Activated B cell treated with CpG ODN at 0.5 μM for 24 hours (primary cell): ENCODE measurements around the gene DMRTB1. TPM values are rescaled to one million over a fixed set of nuclear protein-coding genes. Genes with fewer than 3 reads are reported as not detected.

Source experiments
- ATAC-seq: fragments of 200-7000 bp; cut with Tn5 transposase; one replicate; pipeline ENCODE4 v1.10.0; 2021; ENCODE audit warnings: low read depth, mild to moderate bottlenecking, moderate library complexity
- CTCF ChIA-PET: fragments of 350-600 bp; sonication (Branson Sonifier 250); formaldehyde crosslinking; loops from one replicate; lab custom pipeline; 2021; ENCODE audit warnings: antibody characterized with exemption; lab: Charles Lee
- POLR2A ChIA-PET: fragments of 350-600 bp; sonication (Branson Sonifier 250); formaldehyde crosslinking; loops from one replicate; lab custom pipeline; 2021; ENCODE audit warnings: antibody characterized with exemption; lab: Charles Lee
- DNase-seq: peaks from one replicate; pipeline ENCODE4 v3.0.0; 2022
- H3K27ac Mint-ChIP-seq: one replicate; pipeline ENCODE4 v1.8.0; 2020; ENCODE audit warnings: mixed read lengths
- H3K27me3 Mint-ChIP-seq: one replicate; pipeline ENCODE4 v1.8.0; 2021; ENCODE audit warnings: mixed read lengths
- H3K36me3 Mint-ChIP-seq: one replicate; pipeline ENCODE4 v1.8.0; 2021; ENCODE audit warnings: low read depth, mixed read lengths
- H3K4me1 Mint-ChIP-seq: one replicate; pipeline ENCODE4 v1.8.0; 2021; ENCODE audit warnings: mixed read lengths
- H3K4me3 Mint-ChIP-seq: one replicate; pipeline ENCODE4 v1.8.0; 2020; ENCODE audit warnings: mild to moderate bottlenecking, mixed read lengths
- H3K9me3 Mint-ChIP-seq: one replicate; pipeline ENCODE4 v1.8.0; 2020; ENCODE audit warnings: mixed read lengths
- CTCF ChIP-seq: fragments of 200-600 bp; IDR thresholded peaks from one replicate; pipeline ENCODE4 v1.8.0; 2022; ENCODE audit warnings: antibody characterized with exemption, mild to moderate bottlenecking
- intact Hi-C: fragments of 100-400 bp; cut with micrococcal nuclease; formaldehyde crosslinking; loops from one replicate; pipeline ENCODE4 v1.15.1; 2024
- total RNA-seq: library from RNA; stranded (reverse); gene quantifications from 2 replicates; pipeline ENCODE4 v1.2.3, GENCODE V29; 2022

DMRTB1 gene
- total RNA-seq, 1 donor from 2014 or later = not detected

- ChIA-PET CTCF (no interaction called here), POLR2A (no interaction called here)
- ATAC-seq = no peak
- H3K27me3 Mint-ChIP-seq = peaks cover 12% of the 10 kb centered on the region
- TF ChIP-seq CTCF = no peak
- no peaks in the 10 kb centered on the region for H3K9me3 Mint-ChIP-seq
- H3K4me3 Mint-ChIP-seq = no peak overlapping the region
- H3K27ac Mint-ChIP-seq = no peak overlapping the region
- no peaks in the 10 kb centered on the region for H3K4me1 Mint-ChIP-seq
- intact Hi-C loops = no loop called here
- DNase-seq = no peak
- no peaks in the 10 kb centered on the region for H3K36me3 Mint-ChIP-seq
Observed at GRCh38 chr1:53502641-53503432, 43.6 kb downstream of the DMRTB1 start.

- POLR2A ChIA-PET = no interaction called here
- CTCF ChIA-PET = no interaction called here
- Mint-ChIP-seq H3K4me3 (no peak overlapping the region), H3K27me3 (peaks cover 12% of the 10 kb centered on the region), H3K4me1 (no peaks in the 10 kb centered on the region), H3K9me3 (no peaks in the 10 kb centered on the region), H3K27ac (no peak overlapping the region), H3K36me3 (no peaks in the 10 kb centered on the region)
- DNase-seq (no peak), ATAC-seq (no peak)
- TF ChIP-seq CTCF = no peak
- intact Hi-C loops = no loop called here
Observed at GRCh38 chr1:53503433-53504217, 44.4 kb downstream of the DMRTB1 start.

- Mint-ChIP-seq H3K27me3 (peaks cover 5% of the 10 kb centered on the region), H3K9me3 (no peaks in the 10 kb centered on the region), H3K4me1 (no peaks in the 10 kb centered on the region), H3K36me3 (no peaks in the 10 kb centered on the region), H3K4me3 (no peak overlapping the region), H3K27ac (no peak overlapping the region)
- no peak for TF ChIP-seq CTCF
- DNase-seq (no peak), ATAC-seq (no peak)
- ChIA-PET POLR2A (no interaction called here), CTCF (no interaction called here)
- intact Hi-C loops = no loop called here
Observed at GRCh38 chr1:53504901-53505300, 45.7 kb downstream of the DMRTB1 start.

GRCh38 chr1:53505401-53505800, 46.2 kb downstream of the DMRTB1 start:
- Mint-ChIP-seq H3K9me3 (no peaks in the 10 kb centered on the region), H3K4me1 (no peaks in the 10 kb centered on the region), H3K27ac (no peak overlapping the region), H3K36me3 (no peaks in the 10 kb centered on the region), H3K4me3 (no peak overlapping the region), H3K27me3 (peaks cover 2% of the 10 kb centered on the region)
- POLR2A ChIA-PET = no interaction called here
- no peak for DNase-seq
- no peak for ATAC-seq
- CTCF ChIA-PET = no interaction called here
- intact Hi-C loops = no loop called here
- no peak for TF ChIP-seq CTCF

- TF ChIP-seq CTCF = no peak
Observed at GRCh38 chr1:53505891-53506290, 46.7 kb downstream of the DMRTB1 start.

More at GRCh38 chr1:53505891-53506290, 46.7 kb downstream of the DMRTB1 start:
- H3K4me1 Mint-ChIP-seq = no peaks in the 10 kb centered on the region
- no peak for DNase-seq
- H3K4me3 Mint-ChIP-seq = no peak overlapping the region
- intact Hi-C loops = no loop called here
- CTCF ChIA-PET = no interaction called here
- peaks cover 2% of the 10 kb centered on the region for H3K27me3 Mint-ChIP-seq
- POLR2A ChIA-PET = no interaction called here
- no peak overlapping the region for H3K27ac Mint-ChIP-seq
- H3K36me3 Mint-ChIP-seq = no peaks in the 10 kb centered on the region
- H3K9me3 Mint-ChIP-seq = no peaks in the 10 kb centered on the region
- no peak for ATAC-seq
